Upper lobe of left lung (tissue), 4 donors: Measurements from ENCODE around the gene SMG1.

Experiments
- EP300 ChIP-seq, 4 donors: sonication (generic); formaldehyde crosslinking; IDR thresholded peaks; one replicate each; pipeline ENCODE4 v1.5.1; 2017; ENCODE audit warnings: antibody characterized with exemption in 4 of 4, control low read depth in 2 of 4
- POLR2A ChIP-seq, 4 donors: fragments of 450-650 bp; IDR thresholded peaks; one replicate each; pipeline ENCODE4 v1.5.1; 2016 to 2017; ENCODE audit warnings: antibody characterized with exemption in 4 of 4, mild to moderate bottlenecking in 2 of 4
- POLR2AphosphoS5 ChIP-seq, 2 donors: sonication (generic); formaldehyde crosslinking; IDR thresholded peaks; one replicate each; pipeline ENCODE4 v1.5.1; 2017; ENCODE audit warnings: antibody characterized with exemption in 2 of 2
- TF ChIP-seq, protein P1 (sequence below), 6 experiments: fragments of 450-650 bp in 4 of 6; fragments of 200-600 bp in 2 of 6; sonication (generic) in 2 of 6; IDR thresholded peaks; one replicate each; pipeline ENCODE4 v1.5.1; 2016 to 2019; ENCODE audit warnings: antibody characterized with exemption in 6 of 6

DNA sequence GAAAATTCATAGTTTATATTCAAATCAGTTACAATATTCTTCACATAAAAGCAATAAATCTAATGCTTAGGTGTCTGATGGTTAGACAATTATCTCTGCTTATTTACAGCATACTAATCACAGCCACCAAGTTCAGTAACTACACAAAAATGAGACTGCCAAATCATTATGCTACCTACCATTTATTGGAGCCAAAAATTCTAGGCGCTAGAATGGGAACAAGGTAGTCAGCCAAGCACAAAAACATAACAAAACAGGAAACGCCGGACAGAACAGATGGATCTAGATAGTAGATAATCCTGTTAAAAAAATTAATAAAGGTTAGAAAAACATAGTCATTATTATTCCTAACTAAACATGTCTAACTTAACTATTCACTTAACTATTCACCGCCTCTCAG, 128.5 kb downstream of the SMG1 start:
- TF ChIP-seq, protein P1, sequence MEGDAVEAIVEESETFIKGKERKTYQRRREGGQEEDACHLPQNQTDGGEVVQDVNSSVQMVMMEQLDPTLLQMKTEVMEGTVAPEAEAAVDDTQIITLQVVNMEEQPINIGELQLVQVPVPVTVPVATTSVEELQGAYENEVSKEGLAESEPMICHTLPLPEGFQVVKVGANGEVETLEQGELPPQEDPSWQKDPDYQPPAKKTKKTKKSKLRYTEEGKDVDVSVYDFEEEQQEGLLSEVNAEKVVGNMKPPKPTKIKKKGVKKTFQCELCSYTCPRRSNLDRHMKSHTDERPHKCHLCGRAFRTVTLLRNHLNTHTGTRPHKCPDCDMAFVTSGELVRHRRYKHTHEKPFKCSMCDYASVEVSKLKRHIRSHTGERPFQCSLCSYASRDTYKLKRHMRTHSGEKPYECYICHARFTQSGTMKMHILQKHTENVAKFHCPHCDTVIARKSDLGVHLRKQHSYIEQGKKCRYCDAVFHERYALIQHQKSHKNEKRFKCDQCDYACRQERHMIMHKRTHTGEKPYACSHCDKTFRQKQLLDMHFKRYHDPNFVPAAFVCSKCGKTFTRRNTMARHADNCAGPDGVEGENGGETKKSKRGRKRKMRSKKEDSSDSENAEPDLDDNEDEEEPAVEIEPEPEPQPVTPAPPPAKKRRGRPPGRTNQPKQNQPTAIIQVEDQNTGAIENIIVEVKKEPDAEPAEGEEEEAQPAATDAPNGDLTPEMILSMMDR (IDR thresholded peaks at IDR 0.05): no peak
- TF ChIP-seq EP300 (IDR thresholded peaks at IDR 0.05): no peak
- TF ChIP-seq POLR2AphosphoS5 (IDR thresholded peaks at IDR 0.05): no peak
- no peak for TF ChIP-seq POLR2A (IDR thresholded peaks at IDR 0.05)
